ENCODE measurements around the gene ATXN1.
"Not testable (repeated sequence)": the region's sequence is repeated elsewhere in the genome, so short reads cannot be mapped to it uniquely, and the experiment has no call there.

The ATXN1 gene

DNA sequence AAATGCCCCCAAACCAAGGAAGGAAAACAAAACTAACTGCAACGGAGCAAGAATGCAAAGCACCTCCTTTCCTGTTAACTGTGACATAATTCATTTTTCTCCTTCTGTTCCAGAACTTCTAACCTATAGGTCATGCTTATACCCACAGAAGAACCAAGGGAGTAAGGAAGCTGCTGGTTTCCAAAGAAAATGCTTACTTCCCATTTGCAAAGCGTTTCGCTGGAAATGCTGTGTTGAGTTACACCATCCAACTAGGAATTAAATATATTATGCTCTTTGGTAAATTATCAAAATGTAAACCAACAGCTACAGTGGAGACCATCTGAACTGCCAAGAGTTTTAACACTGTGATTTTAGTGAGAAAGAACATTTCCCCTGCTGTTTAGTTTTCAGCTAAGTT is 42.9 kb downstream of the ATXN1 start:
- DNase-seq: no peak

DNA sequence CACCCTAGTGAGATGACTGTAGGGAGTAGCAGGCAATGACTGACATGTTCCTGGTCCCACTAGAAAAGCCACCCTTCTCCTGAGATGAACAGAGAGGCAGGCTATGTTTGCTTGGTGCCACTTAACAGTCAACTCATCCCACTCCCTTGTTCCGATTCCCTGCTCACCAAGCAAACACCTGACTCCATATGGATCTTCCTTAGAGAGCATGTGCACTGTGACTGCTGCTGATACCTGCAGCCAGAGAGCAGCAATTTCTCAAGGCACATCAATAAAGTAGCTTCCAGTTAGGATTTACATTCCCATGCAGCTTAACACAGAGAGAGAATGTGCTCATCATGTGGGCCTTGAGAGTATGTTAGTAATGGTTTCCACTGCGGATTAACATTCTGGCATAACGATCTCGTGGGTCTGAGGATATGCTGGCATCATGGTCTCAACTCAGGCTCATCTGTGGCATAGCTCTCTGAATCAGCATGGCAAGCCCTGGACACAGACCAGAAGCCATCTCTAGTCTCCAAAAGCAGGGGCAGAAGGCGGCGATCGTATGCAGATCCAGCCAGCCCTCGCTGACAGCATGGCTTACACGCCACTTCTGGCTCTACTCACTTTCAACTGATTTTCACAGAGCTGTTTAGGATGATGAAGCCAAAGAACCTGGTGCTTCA is 43.9 kb downstream of the ATXN1 start:
- DNase-seq: no peak

- no peak for DNase-seq
These were observed 44.9 kb downstream of the ATXN1 start for GRCh38 chr6:16716321-16716858.

GRCh38 chr6:16713597-16713996 is 47.7 kb downstream of the ATXN1 start:
- no peak for DNase-seq

GRCh38 chr6:16712931-16713484 is 48.3 kb downstream of the ATXN1 start:
- DNase-seq: no peak

GRCh38 chr6:16712255-16712930 is 48.9 kb downstream of the ATXN1 start:
- no peak for DNase-seq

- no peak for DNase-seq
These were observed 49.6 kb downstream of the ATXN1 start for GRCh38 chr6:16711546-16712254.

- no peak for DNase-seq
These were observed 54.1 kb downstream of the ATXN1 start for GRCh38 chr6:16706911-16707783.

- DNase-seq: not testable (repeated sequence)
These were observed 54.8 kb downstream of the ATXN1 start for GRCh38 chr6:16706491-16706890.

DNA sequence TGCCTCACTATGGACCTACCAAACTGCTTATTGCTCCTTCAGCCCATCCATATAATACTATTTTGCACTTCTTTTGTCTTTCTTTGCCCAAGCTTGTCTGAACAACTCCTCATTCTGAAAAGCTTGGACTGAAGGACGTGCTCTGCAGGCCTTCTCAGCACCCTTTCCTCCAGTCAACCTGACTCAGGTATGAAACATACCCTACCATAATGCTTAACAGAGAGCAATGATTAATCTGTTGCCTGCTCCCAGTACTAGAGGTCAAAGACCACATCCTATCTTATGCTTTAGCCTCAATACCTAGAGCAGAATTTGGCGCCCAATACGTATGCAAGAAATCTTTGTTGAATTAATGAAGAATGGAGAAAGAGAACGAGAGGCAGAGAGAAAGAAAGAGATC is 55.2 kb downstream of the ATXN1 start:
- DNase-seq: no peak

GRCh38 chr6:16705081-16705993 is 55.9 kb downstream of the ATXN1 start:
- no peak for DNase-seq

DNA sequence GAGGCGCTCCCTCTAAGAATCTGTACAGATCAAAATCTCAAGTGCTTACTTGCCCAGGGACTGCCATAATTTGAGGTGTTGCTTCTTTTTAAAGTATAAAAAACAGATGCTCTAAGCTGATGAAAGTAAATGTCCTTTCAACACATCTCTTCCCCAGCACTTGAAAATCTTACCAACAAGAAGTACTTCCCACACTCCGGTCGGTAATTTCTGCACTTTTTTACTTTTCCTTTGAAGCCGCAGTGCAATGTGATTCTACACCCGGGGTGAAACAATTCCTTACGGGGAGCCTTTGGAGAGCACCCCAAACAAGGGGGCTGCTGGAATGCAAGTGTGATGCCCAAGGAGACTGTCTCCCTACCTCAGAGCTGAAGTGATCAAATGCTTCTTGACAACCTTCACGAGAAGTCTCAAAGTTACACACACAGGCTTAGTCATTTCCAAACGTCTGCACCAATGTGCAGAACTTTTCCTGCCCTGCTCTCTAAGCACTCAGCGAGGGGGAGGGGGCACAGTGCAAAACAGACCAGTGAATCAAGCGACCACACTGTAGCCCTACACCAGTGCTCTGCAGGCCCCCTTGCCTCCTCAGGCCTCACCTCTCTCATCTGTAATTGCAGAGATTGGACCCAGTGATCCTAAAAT is 56.7 kb downstream of the ATXN1 start:
- no peak for DNase-seq

DNA sequence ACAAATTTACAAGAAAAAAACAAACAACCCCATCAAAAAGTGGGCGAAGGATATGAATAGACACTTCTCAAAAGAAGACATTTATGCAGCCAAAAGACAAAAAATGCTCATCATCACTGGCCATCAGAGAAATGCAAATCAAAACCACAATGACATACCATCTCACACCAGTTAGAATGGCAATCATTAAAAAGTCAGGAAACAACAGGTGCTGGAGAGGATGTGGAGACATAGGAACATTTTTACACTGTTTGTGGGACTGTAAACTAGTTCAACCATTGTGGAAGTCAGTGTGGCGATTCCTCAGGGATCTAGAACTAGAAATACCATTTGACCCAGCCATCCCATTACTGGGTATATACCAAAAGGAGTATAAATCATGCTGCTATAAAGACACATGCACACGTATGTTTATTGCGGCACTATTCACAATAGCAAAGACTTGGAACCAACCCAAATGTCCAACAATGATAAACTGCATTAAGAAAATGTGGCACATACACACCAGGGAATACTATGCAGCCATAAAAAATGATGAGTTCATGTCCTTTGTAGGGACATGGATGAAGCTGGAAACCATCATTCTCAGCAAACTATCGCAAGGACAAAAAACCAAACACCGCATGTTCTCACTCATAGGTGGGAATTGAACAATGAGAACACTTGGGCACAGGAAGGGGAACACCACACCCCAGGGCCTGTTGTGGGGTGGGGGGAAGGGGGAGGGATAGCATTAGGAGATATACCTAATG is 58.5 kb downstream of the ATXN1 start:
- DNase-seq: not testable (repeated sequence)

DNA sequence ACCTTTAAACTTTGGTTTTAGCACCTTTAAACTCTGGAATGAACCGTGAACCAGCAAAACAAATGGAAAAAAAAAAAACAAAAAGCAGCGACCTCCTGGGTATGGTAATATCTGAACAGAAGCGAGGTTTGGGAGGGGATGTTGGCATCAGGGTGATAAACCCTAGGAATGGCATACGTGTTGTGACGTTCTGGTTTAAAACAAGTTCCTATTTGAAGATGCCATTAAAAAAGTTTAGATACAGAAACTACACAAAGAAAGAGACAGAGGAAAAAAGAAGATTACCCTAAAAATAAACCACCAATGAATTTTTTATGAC is 60.4 kb downstream of the ATXN1 start:
- DNase-seq: no peak

DNA sequence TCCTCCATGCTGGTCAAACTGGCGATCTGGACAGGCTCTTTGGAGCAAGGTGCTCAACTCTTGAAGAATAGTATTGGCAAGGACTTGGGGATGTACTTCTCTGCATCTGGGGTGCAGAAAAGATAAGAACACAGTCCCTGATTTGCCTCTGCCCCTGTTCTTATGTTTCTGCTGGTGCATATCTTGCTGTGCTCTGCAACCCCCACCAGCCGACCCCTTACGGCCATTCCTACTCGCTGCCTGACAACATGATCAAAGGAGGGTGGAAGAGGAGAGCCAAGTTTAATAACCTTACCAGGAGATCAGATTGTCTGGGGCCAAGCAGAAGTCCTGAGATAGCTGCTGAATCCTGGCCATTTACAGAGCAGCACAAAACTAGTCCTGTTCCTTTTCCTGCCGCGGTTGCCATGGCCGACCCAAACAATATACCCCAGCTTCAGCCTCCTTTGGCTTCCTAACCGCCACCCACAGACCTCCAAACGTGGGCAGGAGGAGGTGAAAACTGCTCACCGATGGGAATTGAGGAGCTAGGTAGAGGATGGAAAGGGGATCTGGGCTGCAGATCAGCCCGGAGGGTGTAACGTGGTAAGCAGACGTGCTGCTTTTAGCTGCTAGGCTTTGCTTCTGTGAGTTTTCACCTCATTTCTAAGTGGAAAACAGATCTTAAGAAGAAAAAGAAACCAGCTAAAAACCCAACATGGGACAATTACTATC is 60.9 kb downstream of the ATXN1 start:
- no peak for DNase-seq

GRCh38 chr6:16698997-16699868 is 62.0 kb downstream of the ATXN1 start:
- DNase-seq: no peak

- DNase-seq: no peak
These were observed 63.1 kb downstream of the ATXN1 start for GRCh38 chr6:16698162-16698533.

DNA sequence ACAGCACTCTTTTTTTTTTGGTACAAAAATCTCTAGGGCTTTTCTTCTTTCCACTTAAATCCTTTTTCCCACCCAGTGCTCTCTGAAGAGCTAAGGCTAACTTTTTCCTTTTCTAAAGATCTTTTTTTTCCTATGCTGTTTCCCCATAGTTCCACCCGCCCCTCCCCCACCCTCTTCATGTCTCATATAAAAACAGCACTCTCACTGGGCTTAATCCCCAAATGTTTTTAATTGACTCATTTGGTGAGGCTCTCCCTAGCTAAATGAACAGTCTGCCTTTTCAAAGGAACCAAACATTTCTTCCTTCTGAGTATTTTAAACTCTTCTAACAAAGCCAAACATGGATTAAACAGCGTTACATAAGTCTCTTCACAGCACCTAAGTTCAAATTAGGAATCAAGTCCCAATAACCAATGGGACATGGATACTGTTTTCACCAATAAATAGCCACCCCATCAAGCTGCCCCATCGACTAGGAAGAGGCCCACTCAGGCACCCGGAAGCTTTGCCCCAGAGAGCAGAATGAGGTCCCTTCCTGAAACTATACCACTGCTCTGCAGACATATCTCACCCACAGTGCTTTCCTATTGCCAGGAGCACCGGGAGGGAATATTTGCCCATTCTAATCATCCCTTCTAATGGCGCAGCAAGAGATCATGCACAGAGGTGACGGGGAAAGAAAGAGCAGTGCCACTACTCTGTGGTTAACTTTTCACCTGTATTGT is 63.7 kb downstream of the ATXN1 start:
- no peak for DNase-seq

All from effector CD8-positive, alpha-beta T cell (primary cell).